H54 (cell line): ENCODE data around the gene CDH23.

Experiments used
- DNase-seq: peaks from one replicate; pipeline ENCODE4 v3.0.0; 2011; ENCODE audit warnings: low spot score, mixed read lengths; ENCODE audit not compliant: insufficient read length
- FAIRE-seq: peaks from 3 replicates; lab custom pipeline; 2011; peaks lifted over from hg19 to GRCh38; lab: Jason Lieb, UNC
- POLR2A ChIP-seq: IDR thresholded peaks from 2 replicates; pipeline ENCODE4 v1.6.1; 2011; ENCODE audit warnings: low read depth, mild to moderate bottlenecking, low read length

Gene CDH23

DNA sequence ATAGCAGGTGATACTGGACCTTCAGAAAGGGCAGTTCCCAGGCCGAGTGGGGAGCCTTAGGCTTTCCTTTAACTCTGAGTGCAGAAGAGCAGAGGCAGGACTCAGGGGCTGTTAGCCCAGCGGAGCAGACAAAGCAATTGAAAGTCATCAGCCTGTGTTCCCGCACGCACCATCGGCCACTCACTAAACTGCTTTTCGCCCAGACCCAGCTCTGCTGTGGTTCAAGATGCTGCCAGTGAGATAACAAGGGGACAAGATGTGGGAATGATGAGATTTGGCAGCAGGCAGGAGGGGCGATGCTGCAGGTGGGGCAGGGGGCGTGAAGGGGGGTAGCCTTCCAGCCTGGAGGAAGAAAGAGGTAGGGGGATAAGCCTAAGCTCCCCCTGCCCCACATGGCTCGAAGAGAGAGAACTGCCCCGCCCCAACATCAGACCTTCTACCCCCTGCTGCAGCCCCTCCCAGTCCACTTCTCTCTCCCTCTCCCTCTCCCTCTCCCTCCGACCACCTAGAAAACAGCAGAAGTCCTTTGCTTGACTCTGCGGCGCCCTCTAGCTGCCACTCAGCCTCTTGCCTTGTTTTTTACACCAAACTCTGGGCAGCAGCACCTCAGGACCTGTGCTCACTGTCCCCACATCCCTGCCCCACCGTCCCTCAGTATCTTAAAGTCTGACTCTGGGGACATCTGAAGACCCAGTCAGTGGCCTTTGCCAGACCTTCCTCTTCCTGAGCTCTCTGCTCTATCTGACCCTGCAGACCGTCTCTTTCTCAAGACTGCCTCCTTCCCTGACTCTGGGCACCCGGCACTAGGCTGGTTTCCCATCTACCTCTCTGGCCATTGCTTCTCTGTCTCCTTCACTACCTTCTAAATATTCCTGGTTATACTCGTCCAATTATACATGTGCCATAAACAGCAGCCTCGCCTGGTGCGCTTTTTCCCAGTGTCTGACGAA is 212.4 kb downstream of the CDH23 start:
- DNase-seq (peak; percentile 54), FAIRE-seq (no peak)

DNA sequence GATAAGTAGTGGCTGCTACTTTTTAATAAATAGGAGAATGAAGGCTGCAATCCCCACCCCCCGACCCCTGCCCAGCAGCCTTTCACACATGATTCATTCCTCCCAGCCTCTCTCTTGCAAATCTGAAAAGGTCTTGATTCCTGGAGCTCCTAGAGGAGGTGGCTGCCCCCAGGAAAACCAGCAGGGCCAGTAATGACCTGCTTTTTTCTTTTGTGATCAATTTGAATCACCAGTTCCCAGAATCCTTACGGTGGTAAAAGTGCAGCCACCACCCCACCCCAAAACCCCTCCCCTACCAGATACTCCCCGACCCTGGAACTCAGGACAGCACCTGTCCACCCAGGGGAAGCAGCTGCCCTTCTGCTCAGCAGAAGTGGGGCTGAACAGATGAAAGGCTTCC is 213.9 kb downstream of the CDH23 start:
- FAIRE-seq (no peak), DNase-seq (no peak)
- no peak for TF ChIP-seq POLR2A

More for the DNA sequence above, 212.4 kb downstream of the CDH23 start:
- TF ChIP-seq POLR2A: no peak

DNA sequence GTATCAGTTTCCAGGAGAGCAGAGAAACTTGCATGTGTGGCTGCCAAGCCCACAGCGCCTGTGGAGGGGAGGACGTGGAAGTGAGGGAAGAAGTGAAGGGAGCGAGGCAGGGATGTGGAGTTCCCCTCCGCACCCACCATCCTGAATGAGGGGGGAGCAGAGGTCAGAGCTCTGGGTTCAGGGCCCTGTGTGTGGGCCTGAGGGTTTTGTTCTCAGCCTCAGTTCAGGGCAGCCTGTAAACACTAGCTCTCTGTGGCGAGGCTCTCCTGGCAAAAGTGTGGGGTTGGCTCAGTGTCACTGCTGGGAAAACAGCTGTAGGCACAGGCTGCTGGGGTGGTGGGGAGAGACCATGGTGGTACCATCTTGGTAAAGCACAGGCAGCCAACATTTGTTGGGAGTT is 214.4 kb downstream of the CDH23 start:
- FAIRE-seq (no peak), DNase-seq (no peak)
- TF ChIP-seq POLR2A: no peak

DNA sequence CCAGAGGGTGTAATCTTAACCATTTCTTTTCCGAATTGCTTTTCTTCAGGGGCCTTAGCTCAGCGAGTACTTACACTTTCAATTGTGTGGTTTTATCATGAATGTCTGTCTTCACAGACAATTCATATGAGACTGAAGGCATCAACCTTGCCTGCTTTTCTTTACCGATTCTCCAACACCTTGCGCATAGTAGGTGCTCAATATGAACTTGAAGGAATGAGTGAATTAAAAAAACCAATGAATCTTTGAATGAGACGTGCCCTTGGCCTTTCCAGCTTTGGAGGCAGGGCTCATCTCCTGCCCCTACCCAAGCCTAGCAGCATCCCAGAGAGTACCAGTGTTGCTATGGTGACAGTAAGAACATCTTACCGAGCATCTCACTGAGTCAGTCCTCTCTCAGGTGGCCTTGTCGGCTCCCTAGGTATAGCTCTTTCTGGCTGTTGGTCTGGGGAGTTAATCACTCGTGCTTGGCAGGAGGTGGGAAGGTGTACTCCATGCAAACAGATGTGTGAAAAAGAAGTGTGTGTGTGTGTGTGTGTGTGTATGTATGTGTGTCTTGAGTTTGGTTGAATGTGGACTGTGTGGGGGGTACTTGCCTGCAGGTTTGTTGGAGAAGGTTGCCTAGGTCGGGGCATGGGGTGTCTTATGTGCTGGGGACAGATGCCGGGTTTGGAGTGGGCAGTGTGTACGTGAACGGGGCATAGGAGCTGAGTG is 215.1 kb downstream of the CDH23 start:
- FAIRE-seq (no peak), DNase-seq (no peak)
- no peak for TF ChIP-seq POLR2A

- no peak for TF ChIP-seq POLR2A
- FAIRE-seq: peak; percentile 84
- DNase-seq: peak; percentile 78
Observed at GRCh38 chr10:71613261-71613777, 216.6 kb downstream of the CDH23 start.

- no peak for FAIRE-seq
- no peak for DNase-seq
- TF ChIP-seq POLR2A: no peak
Observed at GRCh38 chr10:71613877-71614276, 217.2 kb downstream of the CDH23 start.

- DNase-seq (no peak), FAIRE-seq (no peak)
- TF ChIP-seq POLR2A: no peak
Observed at GRCh38 chr10:71614946-71615345, 218.2 kb downstream of the CDH23 start.

DNA sequence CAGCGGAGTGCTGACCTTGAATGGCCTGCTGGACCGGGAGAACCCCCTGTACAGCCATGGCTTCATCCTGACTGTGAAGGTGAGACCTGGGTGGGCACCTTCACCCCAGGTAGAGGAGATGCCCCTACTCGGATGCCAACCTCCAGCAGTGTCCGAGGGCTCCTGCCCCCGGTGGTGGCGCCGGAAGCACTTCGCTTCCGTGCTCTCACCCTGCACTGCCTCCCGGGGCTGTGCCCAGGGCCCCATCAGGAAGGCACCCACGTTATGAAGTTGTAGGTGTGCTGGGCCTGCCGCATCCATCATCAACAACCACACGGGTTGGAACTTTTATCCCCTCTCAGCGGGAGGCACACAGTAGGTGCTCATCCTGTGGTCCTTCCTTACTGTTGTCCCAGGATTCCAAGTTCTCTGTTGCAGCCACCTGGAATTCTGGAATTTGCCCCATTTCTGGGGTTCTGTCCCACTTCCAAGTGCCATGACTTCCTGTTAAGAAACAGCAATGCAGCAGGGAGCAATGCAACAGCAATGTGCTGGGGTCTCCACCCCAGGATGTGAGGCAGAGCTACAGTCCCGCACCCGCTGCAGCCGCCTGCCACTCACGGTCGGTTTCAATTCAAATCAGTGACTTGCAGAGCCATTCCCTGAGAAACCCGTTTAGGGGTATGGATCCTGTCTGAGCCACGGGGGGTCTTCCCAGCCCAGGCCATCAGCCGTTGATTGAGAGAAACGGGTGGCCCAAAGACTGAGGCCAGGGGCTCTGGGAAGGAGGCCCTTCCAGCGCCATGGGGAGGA is 219.0 kb downstream of the CDH23 start:
- FAIRE-seq (no peak), DNase-seq (no peak)
- TF ChIP-seq POLR2A: no peak

- FAIRE-seq: no peak
- no peak for DNase-seq
- TF ChIP-seq POLR2A: no peak
Observed at GRCh38 chr10:71616817-71617654, 220.3 kb downstream of the CDH23 start.

DNA sequence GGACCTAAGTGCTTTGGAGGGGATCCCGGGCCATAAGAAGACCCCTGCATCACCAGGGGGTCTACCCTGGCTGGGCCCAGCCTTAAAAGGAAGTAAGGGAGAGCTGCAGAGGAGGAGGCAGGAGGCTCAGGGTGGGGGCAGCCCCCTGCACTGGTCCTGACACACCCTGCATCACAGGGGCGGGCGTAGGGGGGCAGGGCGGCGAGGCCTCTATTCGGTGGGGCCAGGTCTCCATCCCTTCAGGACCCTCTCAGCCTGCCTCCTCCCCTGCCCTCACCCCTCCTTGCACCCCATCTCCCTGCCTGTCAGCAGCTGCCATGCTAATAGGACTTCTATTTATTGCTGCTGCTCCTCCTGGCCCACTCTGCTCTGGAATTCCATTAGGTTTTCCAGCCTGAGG is 221.5 kb downstream of the CDH23 start:
- FAIRE-seq: no peak
- TF ChIP-seq POLR2A: no peak
- DNase-seq: no peak

- DNase-seq (no peak), FAIRE-seq (no peak)
- TF ChIP-seq POLR2A: no peak
Observed at GRCh38 chr10:71618598-71618997, 221.9 kb downstream of the CDH23 start.

DNA sequence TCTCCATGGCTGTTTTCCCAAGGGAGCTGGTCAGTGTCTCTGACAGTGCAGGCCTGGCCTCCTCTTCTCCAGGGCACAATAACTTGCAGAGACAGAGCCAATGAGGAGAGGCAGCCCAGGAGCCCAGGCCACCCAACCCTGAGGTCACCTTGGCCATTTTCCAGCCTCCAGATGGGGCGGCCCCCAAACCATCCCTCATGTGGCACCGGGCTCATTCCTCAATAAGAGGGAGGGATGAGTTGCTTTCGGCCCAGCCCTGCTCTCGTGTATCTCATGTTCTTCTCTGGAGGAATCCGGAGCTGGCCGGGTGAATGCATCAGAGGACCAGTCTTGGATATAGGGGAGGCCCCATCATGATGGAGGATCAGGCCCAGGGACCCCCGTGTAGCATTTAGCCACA is 223.9 kb downstream of the CDH23 start:
- no peak for TF ChIP-seq POLR2A
- FAIRE-seq (no peak), DNase-seq (no peak)
